HG03097 (cell line): ENCODE data around the gene CLDN34.
A peak's percentile ranks its signal among the peaks of the same experiment; 100 is the strongest.

ENCODE experiments used
- ATAC-seq: cut with Tn5 transposase; IDR thresholded peaks from one replicate; pipeline ENCODE4 v1.9.1; 2021; ENCODE audit not compliant: unreplicated experiment, low FRiP score

CLDN34 gene

DNA sequence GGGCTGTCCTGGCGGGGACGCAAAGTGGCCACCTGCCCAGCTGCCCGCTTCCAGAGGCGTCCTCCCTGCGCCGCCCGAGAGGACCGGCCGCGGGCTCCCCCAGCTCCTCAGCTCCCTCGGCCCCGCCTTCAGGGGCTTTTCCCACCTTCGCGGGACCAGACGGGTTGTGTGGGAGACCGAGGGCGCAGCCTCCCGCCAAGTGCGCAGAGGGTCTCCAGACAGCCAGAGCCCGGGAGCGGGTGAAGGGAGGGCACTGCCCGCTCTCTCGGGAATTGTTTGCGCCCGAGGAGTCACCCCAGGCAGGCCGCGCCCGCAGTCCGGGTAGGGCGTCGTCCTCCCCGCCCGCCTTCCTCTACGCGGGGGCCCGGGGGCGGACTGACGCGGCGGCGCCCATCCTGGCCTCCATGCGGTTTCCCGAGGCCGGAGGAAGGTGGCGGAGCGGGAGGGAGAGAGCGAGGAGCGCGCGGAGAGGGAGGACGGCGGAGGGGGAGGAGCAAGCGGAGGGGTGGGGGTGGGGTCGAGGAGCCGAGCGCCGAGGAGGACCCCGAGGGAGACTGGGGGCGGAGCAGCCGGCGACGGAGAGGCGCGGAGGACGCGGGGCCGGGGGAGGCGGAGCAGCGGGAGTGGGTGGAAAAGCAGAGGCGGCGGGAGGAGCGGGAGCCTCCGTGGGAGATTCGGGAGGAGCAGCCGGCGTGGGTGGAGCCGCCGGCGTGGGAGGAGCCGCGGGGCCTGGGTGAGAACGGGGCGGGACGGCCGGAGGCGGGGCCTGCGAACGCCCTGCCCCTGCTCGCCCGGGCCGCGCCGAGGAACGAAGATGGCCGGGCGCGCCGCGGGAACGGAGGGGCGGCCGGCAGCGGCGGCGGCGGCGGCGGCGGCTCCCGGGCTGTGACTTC lies 47.5 kb downstream of the CLDN34 start:
- peak; percentile 89 for ATAC-seq

DNA sequence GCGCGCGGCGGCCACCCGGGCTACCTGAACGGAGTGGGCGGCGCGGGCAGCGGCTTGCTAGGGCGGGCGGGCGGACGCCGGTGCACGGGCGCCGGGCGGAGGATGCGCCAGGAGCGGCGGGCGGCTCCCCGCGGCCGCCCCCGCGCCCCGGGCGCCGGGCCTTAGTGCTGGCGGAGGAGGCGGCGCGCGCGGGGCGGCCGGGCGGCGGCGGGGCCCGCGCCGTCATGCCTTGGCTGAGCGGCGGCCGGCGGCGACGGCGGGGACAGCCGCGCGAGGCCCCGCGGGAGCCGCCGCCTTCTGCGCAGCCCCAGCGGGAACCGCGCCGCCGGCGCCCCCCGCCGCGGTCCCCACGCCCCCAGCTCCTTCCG lies 48.2 kb downstream of the CLDN34 start:
- no peak for ATAC-seq

DNA sequence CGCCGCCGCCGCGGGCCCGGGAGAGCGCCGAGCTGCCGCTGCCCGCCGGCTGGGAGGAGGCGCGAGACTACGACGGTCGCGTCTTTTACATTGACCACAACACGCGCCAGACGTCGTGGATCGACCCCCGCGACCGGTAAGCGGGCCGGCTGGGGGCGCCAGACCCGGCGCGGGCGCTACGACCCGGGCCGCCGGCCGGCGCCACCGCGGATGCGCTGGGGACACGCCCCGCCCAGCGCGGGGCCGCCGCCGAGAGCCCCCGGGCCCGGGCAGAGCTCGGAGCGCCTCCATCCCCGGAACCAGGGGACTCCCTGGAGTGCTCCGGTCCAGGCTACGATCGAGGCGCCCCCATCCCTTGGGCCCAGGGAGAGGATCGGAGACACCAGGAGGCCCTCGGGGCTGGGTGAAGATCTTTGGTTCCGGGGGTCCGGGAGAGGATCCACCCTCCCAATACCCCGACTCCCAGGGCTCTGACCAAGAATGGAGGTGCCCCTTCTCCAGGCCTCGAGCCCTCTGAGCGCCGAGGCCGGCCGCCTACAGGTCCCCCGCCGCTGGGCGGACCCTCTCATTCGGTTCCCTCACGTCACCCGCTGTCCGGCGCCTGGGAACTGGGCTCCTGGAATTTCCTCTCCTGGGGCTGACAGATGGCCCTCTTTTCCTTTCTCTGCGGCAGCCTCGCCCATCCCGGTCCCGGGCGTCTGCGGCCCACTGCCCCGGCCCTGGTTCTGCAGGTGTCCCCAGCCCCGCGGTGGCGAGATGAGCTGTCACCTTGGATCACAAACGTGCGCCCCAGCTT lies 48.8 kb downstream of the CLDN34 start:
- no peak for ATAC-seq

DNA sequence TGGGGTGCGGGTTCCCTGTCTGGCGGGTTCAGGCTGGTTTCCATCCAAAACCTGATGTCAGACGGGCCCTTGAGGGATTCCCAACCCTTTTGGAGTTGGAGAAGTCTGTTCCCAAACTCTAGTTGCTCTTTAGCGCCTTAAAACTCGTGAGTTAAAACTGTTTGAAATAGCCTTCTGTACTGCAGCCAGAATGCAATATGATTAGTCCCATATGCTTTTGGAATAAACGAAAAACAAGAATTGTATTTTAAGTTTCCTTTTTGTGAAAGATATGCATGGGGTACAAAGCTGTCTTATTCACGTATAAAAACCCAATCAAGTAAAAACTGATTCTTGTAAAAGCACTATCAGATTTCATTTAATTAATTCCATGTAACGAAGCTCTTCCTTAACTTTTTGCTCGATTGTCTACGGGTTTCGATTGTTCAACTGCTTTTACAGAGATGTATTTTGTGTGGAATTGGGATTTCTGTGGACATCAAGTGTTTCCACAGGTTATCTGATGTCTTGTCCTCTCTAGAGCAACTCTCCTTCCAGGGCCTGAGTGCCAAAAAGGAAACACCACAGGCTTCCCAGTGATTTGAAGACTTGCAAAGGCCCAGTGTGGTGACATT lies 49.5 kb downstream of the CLDN34 start:
- ATAC-seq: no peak

DNA sequence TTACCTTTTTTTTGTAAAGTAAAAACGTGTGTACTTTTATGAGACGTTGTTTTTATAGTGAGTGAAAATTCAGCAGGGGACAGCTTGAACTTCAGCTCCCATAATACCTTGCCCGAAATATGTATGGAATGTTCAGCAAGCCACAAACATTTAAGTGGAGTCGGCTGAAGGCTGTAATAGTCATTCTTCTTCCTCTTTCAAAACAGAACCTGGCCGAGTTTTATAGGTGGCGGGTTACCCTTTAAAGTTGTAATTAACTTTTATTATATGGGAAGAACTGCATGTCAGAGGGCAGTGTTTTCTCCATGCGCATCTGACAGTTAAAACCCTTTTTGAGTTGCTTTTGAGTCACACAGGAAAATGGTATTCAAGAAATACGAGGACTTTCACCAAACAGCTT lies 50.7 kb downstream of the CLDN34 start:
- no peak for ATAC-seq
